Left cardiac atrium (tissue), 2 donors: ENCODE data around the gene KPNB1. TPM values are rescaled to one million over a fixed set of nuclear protein-coding genes. Genes with fewer than 3 reads are reported as not detected.

Experiments
- total RNA-seq, 2 donors: library from RNA; stranded (reverse); fragmentation: NEBNext Ultra II Directional; extraction: Animal tissue kit (Norgen Biotek cat#: 25700); gene quantifications; one replicate each; pipeline ENCODE4 v1.2.1, GENCODE V29; 2021
- donor health status: DM: no; HTN: yes; CAD: no; lungs with severe emphysema.
- donor health status: DM: yes; HTN: yes; CAD: no.

Gene KPNB1
- total RNA-seq, 2 donors from 2014 or later, result 145 to 180 TPM

Other genes with a start within 250 kb of the KPNB1 start
- 10 to 100 TPM; 87.4 to 99.8 TPM for gene NPEPPS, start 118.8 kb upstream of the KPNB1 start, total RNA-seq
- gene TBKBP1, start 44.2 kb downstream of the KPNB1 start, total RNA-seq, result 10 to 100 TPM; 13.7 to 17.9 TPM
- under 1 TPM; 0.34 to 0.80 TPM for gene TBX21, start 83.3 kb downstream of the KPNB1 start, total RNA-seq
- gene OSBPL7, start 171.9 kb downstream of the KPNB1 start, total RNA-seq, result 1 to 10 TPM; 4.5 to 5.4 TPM
- 10 to 100 TPM; 33.9 to 38.8 TPM for gene MRPL10, start 181.6 kb downstream of the KPNB1 start, total RNA-seq
- not detected for gene LRRC46, start 181.8 kb downstream of the KPNB1 start, total RNA-seq
- 10 to 100 TPM; 32.2 to 33.6 TPM for gene SCRN2, start 191.4 kb downstream of the KPNB1 start, total RNA-seq
- under 1 TPM; 0.24 to 0.50 TPM for gene SP6, start 201.2 kb downstream of the KPNB1 start, total RNA-seq
- 10 to 100 TPM; 12.6 to 14.1 TPM for gene SP2, start 246.3 kb downstream of the KPNB1 start, total RNA-seq